ENCODE results near the gene FNTB. TPM values are rescaled to one million over a fixed set of nuclear protein-coding genes. Genes with fewer than 3 reads are reported as not detected.

The FNTB gene
- polyA plus RNA-seq, 6 donors from 2014 or later: 1.6 to 3.6 (median 2.3) TPM

DNA sequence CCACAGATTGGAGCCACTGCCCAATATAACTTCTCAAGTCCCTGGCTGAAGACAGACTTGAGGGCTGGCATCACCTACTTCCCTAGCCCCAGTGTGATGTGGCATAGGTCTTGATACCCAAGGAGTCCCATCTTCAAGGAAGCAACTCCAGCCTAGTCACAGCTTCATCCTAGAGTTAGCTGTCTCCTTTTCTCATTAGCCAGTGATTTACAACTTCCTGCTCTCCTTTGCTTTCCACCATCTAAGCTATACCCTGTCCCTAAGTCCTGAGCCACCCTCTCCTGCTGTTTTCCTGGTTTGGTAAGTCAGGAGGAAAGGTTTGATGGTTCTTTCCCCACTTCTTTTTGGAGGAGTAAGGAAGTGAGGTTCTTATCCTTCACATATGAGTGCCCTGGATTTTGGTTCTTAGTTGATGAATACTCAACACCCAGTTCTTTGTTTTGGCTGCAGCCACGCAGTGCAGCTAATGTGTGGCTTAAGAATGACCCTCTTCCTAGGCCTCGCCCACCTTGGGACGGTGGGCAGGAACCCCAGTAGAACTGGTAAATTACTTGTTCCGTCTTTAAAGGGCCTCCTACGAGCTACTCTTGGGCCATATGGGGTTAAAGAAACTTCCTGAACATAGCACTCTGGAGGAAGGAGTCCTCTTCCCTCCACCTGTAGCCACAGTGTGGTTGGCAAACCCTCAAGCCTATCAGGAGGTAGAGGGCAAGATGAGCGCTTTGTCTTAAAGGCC lies 40.2 kb upstream of the FNTB start:
- Mint-ChIP-seq H3K4me3 (peak overlapping the region in 2 of 8 donors; percentile 63 to 74), H3K27me3 (no peaks in the 10 kb centered on the region), H3K27ac (no peak overlapping the region)

DNA sequence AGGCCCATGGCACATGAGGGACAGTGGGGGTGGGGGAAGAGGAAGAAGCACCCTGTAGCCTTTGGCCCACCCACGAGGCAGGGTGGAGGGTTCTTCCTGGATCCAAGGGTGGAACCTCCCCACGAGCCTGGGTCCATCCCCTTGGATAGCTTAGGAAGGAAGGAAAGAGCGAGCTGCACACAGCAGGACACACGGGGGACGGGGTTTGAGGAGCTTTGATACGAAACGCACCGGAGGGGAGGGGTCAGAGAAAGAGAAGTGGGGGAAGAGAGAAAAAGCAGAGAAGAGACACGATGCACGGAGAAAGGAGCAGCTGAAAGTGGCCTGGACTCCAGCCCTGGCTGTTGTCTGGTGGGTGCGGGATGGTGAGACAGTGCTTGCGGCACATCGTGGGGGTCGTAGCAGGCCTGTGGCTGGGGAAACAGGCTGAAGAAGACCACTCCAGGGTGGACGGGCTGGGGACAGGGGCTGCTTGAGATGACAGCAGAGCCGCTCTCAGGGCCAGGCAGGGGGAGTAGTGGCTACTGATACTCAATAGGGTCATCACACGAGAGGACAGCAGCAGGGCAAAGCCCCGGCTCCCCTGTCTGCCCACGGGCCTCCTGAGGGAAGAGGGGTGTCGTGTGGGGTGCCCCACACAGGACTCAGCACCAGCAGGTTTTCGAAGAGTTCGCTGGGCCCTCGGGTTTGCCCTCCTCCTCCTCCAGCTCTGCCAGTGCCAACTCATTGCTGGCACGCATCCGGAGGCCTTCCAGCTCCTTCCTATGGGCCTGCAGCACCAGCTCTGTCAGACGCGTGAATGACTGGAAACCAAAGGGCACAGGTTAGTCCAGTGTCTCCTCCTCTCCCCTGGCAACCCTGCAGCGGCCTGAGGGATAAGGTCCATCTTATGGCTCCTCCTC lies 38.7 kb upstream of the FNTB start:
- Mint-ChIP-seq H3K27ac (no peak overlapping the region), H3K9me3 (no peaks in the 10 kb centered on the region), H3K27me3 (no peaks in the 10 kb centered on the region), H3K4me1 (peaks cover 37 to 42% (median 38%) of the 10 kb centered on the region in 3 donors), H3K36me3 (peaks cover 6 to 31% of the 10 kb centered on the region in 2 donors), H3K4me3 (peak overlapping the region in 1 of 8 donors; percentile 64)
- no peak for DNase-seq
- no peak for ATAC-seq (ENCODE audit: low read depth in 2 of 2)

More for the DNA sequence above, 40.2 kb upstream of the FNTB start:
- ATAC-seq (ENCODE audit: low read depth in 2 of 2) (no peak), DNase-seq (no peak)
- peaks cover 6 to 31% of the 10 kb centered on the region in 2 donors for H3K36me3 Mint-ChIP-seq
- H3K4me1 Mint-ChIP-seq: peaks cover 32 to 36% (median 33%) of the 10 kb centered on the region in 3 donors
- H3K9me3 Mint-ChIP-seq: no peaks in the 10 kb centered on the region

DNA sequence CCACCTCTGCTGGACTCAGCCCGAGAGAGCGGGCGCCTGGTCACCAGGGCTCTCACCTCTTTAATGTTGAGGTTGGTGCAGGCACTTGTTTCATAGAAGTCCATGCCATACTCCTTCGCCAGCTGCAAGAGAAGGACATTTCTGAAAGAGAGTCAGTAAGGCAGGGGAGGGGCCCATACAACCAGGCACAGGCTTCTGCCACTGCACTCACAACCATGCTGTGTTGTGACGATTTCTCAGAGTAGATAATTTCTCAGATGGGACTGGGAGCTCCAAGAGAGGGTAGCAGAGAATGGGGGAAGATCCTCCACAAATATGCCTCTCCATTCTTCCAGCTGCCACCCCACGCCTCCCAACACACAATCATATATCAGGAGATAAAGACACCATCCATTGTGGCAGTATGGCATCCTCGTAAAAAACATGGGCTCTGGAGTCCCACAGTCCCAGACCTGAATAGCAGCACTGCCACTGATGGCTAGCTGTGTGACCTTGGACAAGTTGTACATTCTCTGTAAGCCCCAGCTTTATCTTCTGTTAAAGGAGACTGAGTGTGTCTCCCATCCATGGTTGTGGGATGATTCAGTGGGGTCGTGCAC lies 38.0 kb upstream of the FNTB start:
- ATAC-seq (ENCODE audit: low read depth in 2 of 2) (no peak), DNase-seq (no peak)
- Mint-ChIP-seq H3K36me3 (peaks cover 6 to 31% of the 10 kb centered on the region in 2 donors), H3K27ac (no peak overlapping the region), H3K9me3 (no peaks in the 10 kb centered on the region), H3K4me3 (no peak overlapping the region), H3K4me1 (peaks cover 36% of the 10 kb centered on the region in 3 donors), H3K27me3 (no peaks in the 10 kb centered on the region)

DNA sequence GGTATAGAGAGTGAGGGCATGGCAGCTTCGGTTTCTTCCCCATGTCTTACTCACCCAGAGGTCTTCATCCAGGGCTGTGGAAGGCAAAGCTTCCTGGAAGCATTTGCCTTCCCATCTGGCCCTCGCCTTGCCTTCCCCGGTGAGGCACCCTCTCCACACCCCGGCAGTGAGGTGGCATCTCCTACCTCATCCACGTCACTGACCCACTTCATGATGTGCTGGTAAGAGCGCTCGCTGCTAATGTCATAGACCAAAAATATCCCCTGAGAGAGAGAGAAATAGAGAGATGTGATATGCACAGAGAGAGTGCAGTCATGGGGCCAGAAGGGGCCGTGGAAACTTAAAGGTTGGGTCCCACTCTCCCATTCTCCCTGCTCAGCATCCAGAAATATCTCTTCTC lies 35.8 kb upstream of the FNTB start:
- Mint-ChIP-seq H3K27ac (no peak overlapping the region), H3K4me3 (no peak overlapping the region), H3K27me3 (no peaks in the 10 kb centered on the region), H3K9me3 (no peaks in the 10 kb centered on the region), H3K36me3 (peaks cover 6 to 21% of the 10 kb centered on the region in 2 donors), H3K4me1 (peaks cover 18 to 30% (median 24%) of the 10 kb centered on the region in 3 donors)
- ATAC-seq (ENCODE audit: low read depth in 2 of 2) (no peak), DNase-seq (no peak)

DNA sequence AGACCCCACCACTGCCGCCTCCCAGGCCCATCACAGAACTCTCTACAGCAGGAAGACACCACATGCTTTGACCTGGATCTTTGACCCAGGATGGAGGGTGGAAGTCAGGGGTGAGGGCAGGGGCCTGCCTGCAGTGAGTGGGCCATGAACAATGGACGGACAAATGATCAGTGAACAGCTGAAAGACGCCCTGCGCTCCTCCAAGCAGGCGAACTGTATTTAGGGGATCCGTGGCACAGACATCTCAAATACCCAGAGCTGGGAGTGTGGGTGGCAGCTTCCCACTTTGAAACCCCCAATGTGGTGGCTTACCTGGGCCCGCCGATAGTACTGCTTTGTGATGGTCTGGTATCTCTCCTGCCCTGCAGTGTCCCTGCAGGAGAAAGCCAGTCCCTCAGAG lies 35.4 kb upstream of the FNTB start:
- peaks cover 3 to 17% of the 10 kb centered on the region in 2 donors for H3K36me3 Mint-ChIP-seq
- DNase-seq (no peak), ATAC-seq (ENCODE audit: low read depth in 2 of 2) (no peak)
- H3K9me3 Mint-ChIP-seq: no peaks in the 10 kb centered on the region
- peak overlapping the region in 1 of 6 donors; percentile 36 for H3K27ac Mint-ChIP-seq
- H3K4me3 Mint-ChIP-seq: no peak overlapping the region
- no peaks in the 10 kb centered on the region for H3K27me3 Mint-ChIP-seq
- H3K4me1 Mint-ChIP-seq: peaks cover 15 to 30% (median 24%) of the 10 kb centered on the region in 3 donors

DNA sequence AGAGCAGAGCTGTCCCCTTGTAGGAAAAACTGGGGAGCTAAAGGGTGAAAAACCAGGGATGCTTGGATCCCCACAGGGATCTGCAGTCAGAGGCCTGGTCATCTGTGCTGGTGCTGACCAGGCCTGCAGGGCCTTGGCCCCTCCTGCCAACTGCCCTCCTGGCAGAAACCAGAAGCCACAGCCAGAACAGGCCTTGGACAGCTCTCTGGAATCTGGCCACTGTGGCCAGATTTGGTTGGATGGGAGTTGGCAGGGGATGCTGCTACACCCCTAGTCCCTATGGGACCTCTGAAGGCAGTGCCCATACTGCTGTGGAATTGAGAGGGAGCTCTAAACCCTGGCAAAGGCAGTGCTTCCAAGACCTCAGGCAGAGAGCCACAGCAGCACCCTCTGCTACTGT lies 35.0 kb upstream of the FNTB start:
- DNase-seq (no peak), ATAC-seq (ENCODE audit: low read depth in 2 of 2) (no peak)
- Mint-ChIP-seq H3K27ac (peak overlapping the region in 2 of 6 donors; percentile 29 to 36), H3K4me1 (peaks cover 15 to 30% (median 24%) of the 10 kb centered on the region in 3 donors), H3K9me3 (no peaks in the 10 kb centered on the region), H3K36me3 (peaks cover 0 to 13% of the 10 kb centered on the region in 2 donors), H3K4me3 (no peak overlapping the region), H3K27me3 (no peaks in the 10 kb centered on the region)

DNA sequence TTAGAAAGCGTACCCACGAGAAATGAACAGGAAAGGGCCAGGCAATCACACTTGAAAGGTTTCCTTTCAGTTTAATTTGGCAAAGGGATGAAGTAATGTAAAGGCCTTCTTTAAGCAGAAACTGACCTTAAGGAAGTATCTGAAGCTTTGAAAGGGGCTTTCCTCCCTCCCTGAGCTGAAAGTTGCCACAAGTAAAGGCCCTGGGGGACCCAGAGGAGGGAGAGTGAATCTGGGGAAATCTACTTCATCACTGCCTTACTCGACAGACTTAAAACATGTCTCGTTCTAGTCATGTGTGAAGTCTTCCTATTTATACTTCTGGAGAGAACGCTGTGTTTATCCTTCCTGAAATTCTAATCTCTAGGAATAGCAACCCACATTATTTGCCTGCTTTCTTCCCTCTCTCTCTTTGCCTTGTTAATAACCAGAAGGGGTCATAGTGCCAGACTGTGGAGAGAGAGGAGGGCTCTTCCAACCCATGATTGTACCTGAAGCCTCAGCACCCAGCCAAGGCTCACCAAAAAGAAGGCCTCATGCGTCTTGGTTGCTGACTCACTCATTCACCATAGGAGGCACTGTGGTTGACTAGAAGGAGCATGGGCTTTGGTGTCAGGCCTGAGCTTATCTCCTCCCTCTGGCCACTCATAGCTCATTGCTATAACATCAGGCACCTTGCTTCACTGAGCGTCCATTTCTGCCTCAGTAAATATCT lies 33.9 kb upstream of the FNTB start:
- peaks cover 0 to 3% of the 10 kb centered on the region in 2 donors for H3K36me3 Mint-ChIP-seq
- H3K27me3 Mint-ChIP-seq: no peaks in the 10 kb centered on the region
- peaks cover 12 to 30% (median 24%) of the 10 kb centered on the region in 3 donors for H3K4me1 Mint-ChIP-seq
- ATAC-seq (ENCODE audit: low read depth in 2 of 2) (peak in 1 of 2 donors; percentile 49), DNase-seq (no peak)
- no peaks in the 10 kb centered on the region for H3K9me3 Mint-ChIP-seq
- peak overlapping the region in 3 of 8 donors; percentile 13 to 73 (median 26) for H3K4me3 Mint-ChIP-seq
- peak overlapping the region in 5 of 6 donors; percentile 48 to 94 (median 66) for H3K27ac Mint-ChIP-seq

DNA sequence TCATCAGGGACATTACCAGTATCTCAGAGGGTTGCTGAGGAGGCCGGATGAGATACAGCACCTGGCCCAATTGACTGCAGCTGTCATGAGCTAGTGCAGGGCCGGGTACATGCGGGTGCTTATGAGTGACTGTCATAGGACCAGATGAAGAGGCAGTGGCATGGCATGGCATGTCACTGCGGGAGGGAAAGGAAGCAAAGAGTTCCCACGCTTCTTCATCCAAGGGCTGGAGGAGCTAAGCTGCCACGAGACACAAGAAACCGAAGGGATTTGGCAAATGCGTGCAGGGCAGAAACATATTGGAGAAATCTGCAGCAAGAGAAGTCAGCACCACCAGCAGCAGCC lies 33.4 kb upstream of the FNTB start:
- Mint-ChIP-seq H3K4me1 (peaks cover 12 to 30% (median 24%) of the 10 kb centered on the region in 3 donors), H3K4me3 (peak overlapping the region in 2 of 8 donors; percentile 13 to 73), H3K9me3 (no peaks in the 10 kb centered on the region), H3K36me3 (no peaks in the 10 kb centered on the region), H3K27me3 (no peaks in the 10 kb centered on the region), H3K27ac (peak overlapping the region in 3 of 6 donors; percentile 48 to 94 (median 67))
- DNase-seq (no peak), ATAC-seq (ENCODE audit: low read depth in 2 of 2) (no peak)

DNA sequence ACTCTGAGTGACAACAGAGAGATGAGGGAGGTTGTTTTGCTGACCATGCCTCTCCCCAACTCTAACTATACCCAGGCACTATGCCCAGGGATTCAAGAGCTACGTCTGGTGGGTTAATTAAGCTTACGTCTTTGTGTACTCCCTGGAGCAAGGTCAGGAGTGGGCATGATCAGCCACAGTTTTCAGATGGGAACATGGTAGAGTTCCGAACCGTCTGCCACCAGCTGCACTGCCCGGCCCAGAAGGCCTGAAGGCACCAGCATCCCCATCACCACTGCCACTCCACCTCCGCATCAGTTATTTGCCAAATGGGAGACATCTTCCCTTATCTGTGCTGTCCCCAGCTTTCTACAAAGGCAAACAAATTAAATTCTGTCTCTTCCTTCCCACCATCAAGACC lies 33.0 kb upstream of the FNTB start:
- Mint-ChIP-seq H3K9me3 (no peaks in the 10 kb centered on the region), H3K36me3 (no peaks in the 10 kb centered on the region), H3K4me1 (peaks cover 12 to 27% (median 24%) of the 10 kb centered on the region in 3 donors), H3K27me3 (no peaks in the 10 kb centered on the region), H3K27ac (peak overlapping the region in 2 of 6 donors; percentile 51 to 91), H3K4me3 (no peak overlapping the region)
- ATAC-seq (ENCODE audit: low read depth in 2 of 2) (no peak), DNase-seq (no peak)

DNA sequence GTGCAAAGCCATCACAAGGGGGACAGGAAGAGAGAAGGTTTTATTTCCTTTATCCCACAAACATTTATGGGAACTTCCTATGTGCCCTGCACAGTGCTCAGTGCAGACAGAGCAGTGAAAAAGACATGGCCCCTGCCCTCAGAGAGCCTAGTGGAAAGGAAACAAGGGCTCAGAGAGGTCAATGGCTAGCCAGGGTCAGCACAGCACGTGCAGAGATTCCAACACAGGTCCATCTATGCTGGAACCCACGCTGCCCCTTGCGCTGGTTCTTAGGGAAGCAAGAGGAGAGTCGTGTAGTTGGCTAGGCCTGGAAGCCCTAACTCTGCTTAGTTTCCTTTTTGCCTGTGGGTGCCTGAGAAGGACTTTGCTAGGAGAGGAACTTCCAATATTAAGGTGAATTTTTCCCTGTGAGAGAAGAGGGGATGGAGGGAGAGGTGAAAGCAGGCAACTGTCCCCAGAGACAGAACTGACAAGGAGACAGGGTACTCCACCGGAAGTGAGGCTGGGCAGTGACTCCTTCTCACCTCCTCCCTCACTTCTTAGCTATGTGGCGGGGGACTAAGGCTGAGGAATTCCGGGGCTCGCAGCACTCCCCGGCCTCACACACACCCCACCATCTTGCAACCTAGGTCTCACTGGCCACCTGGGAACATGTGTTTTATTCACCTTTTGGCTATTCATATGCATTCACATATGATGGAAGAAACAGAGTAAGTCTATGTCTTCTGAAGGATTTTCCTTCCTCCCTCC lies 32.0 kb upstream of the FNTB start:
- no peak overlapping the region for H3K27ac Mint-ChIP-seq
- H3K27me3 Mint-ChIP-seq: no peaks in the 10 kb centered on the region
- ATAC-seq (ENCODE audit: low read depth in 2 of 2) (no peak), DNase-seq (no peak)
- peaks cover 12 to 24% (median 23%) of the 10 kb centered on the region in 3 donors for H3K4me1 Mint-ChIP-seq
- no peaks in the 10 kb centered on the region for H3K36me3 Mint-ChIP-seq
- no peaks in the 10 kb centered on the region for H3K9me3 Mint-ChIP-seq
- H3K4me3 Mint-ChIP-seq: no peak overlapping the region

DNA sequence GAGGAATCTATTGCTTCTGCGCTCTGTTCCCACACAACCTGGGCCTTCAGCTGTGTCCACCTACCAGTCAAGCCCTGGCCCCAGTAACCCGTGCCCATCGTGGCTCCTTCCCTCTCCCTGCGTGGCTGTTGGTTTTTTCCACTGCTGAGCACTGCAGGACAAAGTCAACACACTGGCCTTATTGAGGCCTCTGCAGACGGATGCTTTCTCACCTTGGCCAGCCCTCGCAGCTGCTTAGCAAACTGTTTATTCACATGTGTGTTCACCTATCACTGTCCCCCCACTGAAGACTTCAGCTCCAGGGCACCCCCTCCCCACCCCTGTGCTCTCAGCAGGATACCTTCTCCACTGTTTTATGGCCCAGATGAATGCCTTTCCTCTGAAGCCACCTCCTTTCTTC lies 31.4 kb upstream of the FNTB start:
- H3K9me3 Mint-ChIP-seq: no peaks in the 10 kb centered on the region
- no peak overlapping the region for H3K27ac Mint-ChIP-seq
- H3K4me3 Mint-ChIP-seq: peak overlapping the region in 1 of 8 donors; percentile 69

DNA sequence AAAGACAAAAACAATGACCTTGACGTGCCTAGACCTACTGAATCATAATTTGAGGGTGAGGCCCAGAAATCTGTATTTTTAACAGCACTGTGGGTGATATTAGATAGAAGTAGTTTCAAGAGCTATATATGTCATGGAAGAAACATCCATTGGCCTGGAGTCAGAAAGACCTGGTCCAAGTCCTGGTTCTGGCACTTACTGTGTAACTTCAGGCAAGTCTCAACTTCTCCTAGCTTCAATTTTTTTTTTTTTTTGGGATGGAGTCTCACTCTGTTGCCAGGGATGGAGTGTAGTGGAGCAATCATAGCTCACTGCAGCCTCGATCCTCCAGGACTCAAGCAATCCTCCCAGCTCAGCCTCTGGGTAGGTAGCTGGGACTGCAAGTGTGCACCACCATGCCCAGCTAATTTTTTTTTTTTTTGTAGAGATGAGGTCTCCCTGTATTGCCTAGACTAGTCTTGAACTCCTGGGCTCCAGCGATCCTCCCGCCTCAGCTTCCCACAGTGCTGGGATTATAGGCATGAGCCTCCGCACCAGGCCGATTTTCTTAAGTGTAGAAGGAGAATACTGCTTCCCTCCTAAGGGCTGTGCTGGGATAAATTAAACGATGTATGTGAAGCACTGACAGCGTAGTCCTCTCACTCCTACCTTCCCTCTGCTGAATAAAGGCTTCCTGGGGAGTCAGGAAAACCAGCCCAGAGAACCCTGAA lies 29.8 kb upstream of the FNTB start:
- Mint-ChIP-seq H3K27ac (peak overlapping the region in 1 of 6 donors; percentile 60), H3K4me3 (no peak overlapping the region), H3K4me1 (peaks cover 12 to 21% (median 16%) of the 10 kb centered on the region in 3 donors), H3K9me3 (no peaks in the 10 kb centered on the region), H3K27me3 (no peaks in the 10 kb centered on the region), H3K36me3 (no peaks in the 10 kb centered on the region)
- ATAC-seq (ENCODE audit: low read depth in 2 of 2) (no peak), DNase-seq (no peak)

More for the DNA sequence above, 31.4 kb upstream of the FNTB start:
- DNase-seq: no peak
- peaks cover 12 to 24% (median 24%) of the 10 kb centered on the region in 3 donors for H3K4me1 Mint-ChIP-seq
- H3K36me3 Mint-ChIP-seq: no peaks in the 10 kb centered on the region
- H3K27me3 Mint-ChIP-seq: no peaks in the 10 kb centered on the region
- ATAC-seq (ENCODE audit: low read depth in 2 of 2): no peak
